Measurements from ENCODE around the gene POLR3H. TPM values are rescaled to one million over a fixed set of nuclear protein-coding genes. Genes with fewer than 3 reads are reported as not detected.

POLR3H gene
- total and polyA plus RNA-seq, 2 experiments from 2014 or later: 19.0 to 26.5 TPM

DNA sequence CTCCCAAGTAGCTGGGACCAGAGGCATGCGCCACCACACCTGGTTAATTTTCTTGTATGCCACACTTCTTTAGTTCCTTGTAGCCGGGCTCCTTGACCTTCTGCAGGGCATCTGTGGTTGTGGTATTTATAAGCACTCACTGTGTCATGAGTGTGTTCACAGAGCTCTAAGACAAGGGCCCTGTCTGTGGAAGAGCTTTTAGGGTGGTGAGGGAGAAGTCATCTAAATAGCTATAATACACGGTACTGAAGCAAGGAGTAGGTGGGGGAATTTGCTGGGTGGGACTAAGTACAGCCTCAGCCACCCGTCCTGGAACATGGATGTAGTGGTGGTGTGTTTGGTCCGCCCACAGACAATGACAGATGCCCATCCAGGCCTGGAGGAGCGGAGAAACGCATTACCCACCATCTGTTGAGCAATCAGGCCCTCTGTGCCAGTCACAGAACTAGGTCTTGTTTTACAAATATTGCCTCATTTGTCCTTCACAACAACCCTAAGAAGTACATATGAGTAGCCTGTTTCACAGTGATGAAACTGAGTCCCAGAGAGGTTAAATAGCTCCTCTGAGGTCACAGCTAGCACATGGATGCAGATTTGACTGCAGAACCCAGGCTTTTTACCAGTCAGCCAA, 65.3 kb downstream of the POLR3H start (continued):
- no peak for TF ChIP-seq ZNF462 (CRISPR knock-in tag; IDR thresholded peaks at IDR 0.05)
- no peak for TF ChIP-seq JUNB (IDR thresholded peaks at IDR 0.05; ENCODE audit: unreplicated experiment)
- TF ChIP-seq CREB1 (CRISPR knock-in tag; IDR thresholded peaks at IDR 0.05; ENCODE audit: low read depth): no peak
- no peak for TF ChIP-seq ZNF114 (CRISPR knock-in tag; IDR thresholded peaks at IDR 0.05)
- no peak for TF ChIP-seq NANOG (IDR thresholded peaks at IDR 0.05; ENCODE audit: borderline replicate concordance)
- TF ChIP-seq EZH2 (IDR thresholded peaks at IDR 0.05; ENCODE audit: low read depth, unreplicated experiment): no peak
- TF ChIP-seq EZH2phosphoT487 (IDR thresholded peaks at IDR 0.05; ENCODE audit: unreplicated experiment): no peak
- TF ChIP-seq, protein P1, sequence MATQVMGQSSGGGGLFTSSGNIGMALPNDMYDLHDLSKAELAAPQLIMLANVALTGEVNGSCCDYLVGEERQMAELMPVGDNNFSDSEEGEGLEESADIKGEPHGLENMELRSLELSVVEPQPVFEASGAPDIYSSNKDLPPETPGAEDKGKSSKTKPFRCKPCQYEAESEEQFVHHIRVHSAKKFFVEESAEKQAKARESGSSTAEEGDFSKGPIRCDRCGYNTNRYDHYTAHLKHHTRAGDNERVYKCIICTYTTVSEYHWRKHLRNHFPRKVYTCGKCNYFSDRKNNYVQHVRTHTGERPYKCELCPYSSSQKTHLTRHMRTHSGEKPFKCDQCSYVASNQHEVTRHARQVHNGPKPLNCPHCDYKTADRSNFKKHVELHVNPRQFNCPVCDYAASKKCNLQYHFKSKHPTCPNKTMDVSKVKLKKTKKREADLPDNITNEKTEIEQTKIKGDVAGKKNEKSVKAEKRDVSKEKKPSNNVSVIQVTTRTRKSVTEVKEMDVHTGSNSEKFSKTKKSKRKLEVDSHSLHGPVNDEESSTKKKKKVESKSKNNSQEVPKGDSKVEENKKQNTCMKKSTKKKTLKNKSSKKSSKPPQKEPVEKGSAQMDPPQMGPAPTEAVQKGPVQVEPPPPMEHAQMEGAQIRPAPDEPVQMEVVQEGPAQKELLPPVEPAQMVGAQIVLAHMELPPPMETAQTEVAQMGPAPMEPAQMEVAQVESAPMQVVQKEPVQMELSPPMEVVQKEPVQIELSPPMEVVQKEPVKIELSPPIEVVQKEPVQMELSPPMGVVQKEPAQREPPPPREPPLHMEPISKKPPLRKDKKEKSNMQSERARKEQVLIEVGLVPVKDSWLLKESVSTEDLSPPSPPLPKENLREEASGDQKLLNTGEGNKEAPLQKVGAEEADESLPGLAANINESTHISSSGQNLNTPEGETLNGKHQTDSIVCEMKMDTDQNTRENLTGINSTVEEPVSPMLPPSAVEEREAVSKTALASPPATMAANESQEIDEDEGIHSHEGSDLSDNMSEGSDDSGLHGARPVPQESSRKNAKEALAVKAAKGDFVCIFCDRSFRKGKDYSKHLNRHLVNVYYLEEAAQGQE (IDR thresholded peaks at IDR 0.05; ENCODE audit: unreplicated experiment): no peak
